G401 (cell line): ENCODE data around the gene IL1F10. TPM values are rescaled to one million over a fixed set of nuclear protein-coding genes. Genes with fewer than 3 reads are reported as not detected.

ENCODE experiments used
- DNase-seq: peaks from one replicate; pipeline ENCODE4 v3.0.0-alpha.2; 2015; ENCODE audit warnings: low spot score
- in situ Hi-C: cut with HindIII; loops from 2 replicates; pipeline ENCODE4 v1.10.0; 2016; ENCODE audit warnings: low sequenced_read_pairs, mixed read lengths
- total RNA-seq: library from RNA; depleted of rRNA; stranded (reverse); fragments of >200 nt; shearing (Covaris generic); gene quantifications from 2 replicates; pipeline ENCODE4 v1.2.3, GENCODE V29; 2014

Gene IL1F10
- total RNA-seq, 1 experiment from 2014 or later: not detected

DNA sequence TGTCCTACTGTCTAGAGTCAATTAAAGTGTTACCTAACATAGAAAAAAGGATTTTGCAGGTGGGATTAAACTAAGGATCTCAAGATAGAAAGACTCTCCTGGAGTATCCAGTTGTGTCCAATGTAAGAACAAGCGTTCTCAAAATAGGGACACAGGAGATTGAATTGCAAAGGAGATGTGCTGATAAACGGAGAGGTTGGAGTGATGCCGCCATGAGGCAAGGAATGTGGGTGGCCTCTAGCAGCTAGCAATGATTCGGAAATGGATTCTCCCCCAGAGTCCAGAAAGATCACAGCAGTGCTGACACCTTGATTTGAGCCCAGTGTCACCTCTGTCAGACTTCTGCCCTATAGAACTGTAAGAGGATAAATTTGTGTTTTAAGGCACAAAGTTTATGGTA is 35.5 kb downstream of the IL1F10 start:
- in situ Hi-C loops: no loop called here
- no peak for DNase-seq

DNA sequence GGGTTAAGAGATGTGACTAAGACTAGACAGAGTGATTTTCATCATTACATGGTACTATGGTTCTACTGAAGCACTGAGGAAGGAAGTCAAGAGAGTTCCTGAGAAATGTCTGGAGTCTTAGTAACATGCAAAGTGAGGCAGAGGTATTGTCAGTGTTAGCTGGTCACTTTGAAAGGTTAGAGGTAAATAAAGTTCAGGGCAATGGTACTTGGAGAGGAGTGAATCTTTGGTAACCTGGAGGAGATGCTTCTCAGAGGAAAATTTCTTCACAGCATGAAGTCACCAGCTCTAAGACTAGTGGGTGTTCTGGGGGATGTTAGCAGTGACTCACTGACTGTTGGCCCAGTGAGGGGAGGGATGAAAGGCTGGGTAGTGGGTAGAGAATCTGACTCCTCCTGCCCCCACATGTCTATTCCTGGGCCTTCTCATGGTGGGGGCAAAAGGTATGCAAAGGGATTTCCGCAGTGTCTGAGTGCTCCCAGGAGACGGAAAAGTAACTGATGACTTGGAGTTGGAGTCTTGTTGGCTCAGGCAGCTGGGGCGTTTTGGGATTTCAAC is 36.4 kb downstream of the IL1F10 start:
- DNase-seq: no peak
- in situ Hi-C loops: no loop called here

DNA sequence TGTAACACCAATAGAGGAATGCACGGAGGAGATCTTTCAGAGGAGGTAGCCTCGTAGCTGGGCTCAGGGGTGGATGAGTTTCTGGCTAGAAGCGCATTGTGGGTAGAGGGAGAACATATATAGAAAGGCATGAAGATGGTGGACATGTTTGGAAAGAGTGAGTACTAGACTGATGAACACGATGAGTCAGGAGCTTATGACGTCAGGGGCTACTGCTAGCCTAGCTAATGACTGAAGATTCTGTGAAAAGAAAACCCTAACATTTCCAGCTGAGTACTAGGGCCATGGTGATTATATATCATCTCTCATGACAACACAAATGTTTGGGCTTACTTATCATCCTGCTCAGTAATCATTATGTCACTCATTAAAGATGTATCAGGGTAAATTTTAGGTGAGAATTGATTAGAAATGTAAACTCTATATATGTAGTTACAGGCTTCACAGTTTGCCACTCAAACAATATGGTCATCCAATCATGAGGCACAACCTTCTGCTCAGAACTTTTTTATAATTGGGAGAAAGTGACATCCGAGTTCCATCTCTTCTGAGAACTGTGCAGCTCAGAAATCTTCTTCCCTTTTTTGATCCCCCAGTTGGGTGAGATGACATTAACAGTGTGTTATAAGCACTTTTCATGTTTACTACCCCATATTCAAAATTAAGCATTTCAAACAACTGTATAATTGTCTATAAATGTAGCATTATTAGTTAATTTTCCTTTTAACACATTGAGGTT is 37.4 kb downstream of the IL1F10 start:
- DNase-seq: no peak
- in situ Hi-C loops: no loop called here

DNA sequence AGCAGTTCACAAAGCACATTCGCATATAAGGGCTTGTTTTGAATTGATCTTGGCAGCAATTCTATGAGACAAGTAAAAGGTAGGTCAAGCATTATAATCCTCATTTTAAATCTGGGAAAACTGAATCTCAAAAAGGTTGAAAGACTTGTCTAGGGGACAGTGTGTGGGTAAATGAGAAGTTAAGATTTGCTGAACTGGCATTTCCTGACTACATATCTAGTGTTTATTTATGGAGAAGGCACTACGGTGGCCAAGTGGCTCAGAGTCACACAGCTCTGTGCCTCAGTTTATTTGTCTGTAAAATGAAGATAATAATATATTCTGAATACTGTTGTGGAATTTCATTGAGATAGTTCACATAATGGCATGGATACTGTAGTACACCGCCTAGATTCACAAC is 43.4 kb downstream of the IL1F10 start:
- in situ Hi-C loops: no loop called here
- DNase-seq: no peak

DNA sequence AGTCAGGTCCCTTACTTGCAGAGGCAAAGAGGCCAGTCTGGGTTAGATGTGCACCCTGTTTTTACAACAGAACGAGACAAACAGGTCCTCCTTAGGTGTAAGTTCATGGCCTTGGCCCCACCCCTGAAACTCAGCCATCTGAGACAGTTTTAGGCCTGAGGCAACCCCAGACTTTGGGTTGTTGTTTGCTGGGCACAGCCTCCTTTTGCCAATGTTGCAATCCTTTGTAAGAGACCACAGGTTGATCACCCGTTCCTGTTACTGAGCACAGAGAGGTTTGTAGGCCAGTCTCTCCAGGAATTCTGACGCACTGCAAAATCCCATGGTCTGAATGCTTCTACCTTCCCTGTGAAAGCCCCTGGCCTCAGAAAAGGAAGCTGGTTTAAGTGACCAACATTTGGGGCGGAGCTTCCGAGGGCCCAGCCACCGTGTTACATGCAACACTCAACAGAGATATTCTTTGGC is 44.1 kb downstream of the IL1F10 start:
- DNase-seq: no peak
- in situ Hi-C loops: no loop called here

DNA sequence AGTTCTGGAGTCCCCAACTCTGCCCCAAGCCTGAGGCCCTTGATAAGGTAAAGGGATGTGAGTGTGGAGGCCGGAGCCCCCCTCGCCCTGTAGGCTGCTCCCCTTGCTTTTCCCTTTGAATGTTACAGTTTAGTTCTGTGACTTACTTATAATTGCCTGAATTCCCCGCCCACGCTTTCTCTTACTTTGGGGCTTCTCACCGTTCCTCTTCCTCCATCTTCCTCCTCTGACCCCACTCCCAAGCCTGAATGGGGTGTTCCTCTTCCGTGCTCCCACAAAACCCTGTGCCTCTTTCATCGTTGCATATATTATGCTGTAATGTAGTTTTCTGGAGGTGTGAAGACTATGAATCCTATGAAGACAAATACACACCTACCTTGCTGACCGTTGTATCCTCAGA is 44.7 kb downstream of the IL1F10 start:
- in situ Hi-C loops: no loop called here
- DNase-seq: no peak

DNA sequence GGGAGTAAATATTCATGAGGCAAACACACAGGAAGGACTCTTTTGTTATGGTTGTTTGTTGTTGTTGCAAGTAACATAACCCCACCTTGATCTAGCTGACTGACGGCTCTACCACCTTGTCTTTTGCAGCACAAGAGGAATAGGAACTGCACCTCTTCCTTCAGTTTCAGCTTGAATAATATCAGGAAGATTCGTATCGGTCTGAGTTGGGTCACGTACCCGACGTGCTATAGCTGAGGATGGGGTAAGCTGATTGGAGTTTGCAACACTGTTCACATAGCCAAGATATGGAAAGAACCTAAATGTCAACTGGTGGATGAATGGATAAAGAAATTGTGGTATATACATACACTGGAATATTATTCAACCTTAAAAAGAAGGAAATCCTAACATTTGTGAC is 45.1 kb downstream of the IL1F10 start:
- no peak for DNase-seq
- in situ Hi-C loops: no loop called here

DNA sequence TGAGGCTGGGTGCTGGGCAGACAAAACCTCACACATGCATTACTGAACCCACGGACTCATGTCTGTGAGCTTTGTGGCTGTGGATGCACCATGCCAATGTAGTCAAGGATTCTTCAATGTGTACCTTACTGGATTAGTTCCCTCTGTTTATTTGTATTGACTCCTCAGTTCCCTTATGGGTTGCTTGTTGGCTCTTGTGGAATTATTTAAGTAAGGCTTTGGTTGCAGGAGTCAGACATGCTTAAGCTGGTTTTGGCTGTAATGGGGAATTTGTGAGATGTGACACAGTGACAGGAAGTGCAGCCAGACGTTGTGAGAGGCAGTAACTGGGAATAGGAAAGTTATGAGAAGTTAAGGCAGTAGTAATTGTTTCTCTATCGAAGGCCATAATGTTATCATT is 46.0 kb downstream of the IL1F10 start:
- in situ Hi-C loops: no loop called here
- DNase-seq: no peak

DNA sequence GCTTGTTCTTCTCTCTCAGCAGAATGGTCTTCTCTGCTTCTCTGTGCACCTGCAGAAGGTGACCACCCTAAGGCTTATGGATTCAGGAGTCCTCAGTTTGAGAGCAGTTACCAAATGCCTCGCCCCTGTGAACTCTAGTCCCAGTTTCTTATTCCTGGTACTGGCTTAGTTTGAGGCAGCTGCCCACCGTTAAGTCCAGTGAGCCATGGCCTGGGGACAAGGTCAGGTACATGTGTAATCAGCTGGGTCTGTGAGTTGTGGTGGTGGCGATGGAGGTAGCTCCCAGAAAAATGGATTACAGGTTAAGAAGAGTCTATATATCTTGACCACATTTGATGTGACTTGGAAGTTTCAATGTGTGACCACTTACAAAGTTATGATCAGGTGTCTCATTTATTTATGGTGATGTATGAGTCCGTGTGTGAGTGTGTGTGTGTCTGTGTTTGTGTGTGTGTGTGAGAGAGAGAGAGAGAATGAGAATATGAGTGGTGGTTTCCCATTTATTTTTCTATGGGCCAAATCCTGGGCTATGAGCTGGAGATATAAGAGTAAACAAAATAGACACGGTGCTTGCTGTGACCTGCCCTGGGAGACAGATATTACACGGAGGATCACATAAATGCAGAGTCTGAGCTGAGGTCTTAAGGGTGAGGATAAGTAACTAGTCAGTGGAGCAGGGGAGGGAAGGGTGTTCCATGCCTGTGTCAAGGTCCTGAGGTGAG is 46.6 kb downstream of the IL1F10 start:
- in situ Hi-C loops: no loop called here
- DNase-seq: no peak

DNA sequence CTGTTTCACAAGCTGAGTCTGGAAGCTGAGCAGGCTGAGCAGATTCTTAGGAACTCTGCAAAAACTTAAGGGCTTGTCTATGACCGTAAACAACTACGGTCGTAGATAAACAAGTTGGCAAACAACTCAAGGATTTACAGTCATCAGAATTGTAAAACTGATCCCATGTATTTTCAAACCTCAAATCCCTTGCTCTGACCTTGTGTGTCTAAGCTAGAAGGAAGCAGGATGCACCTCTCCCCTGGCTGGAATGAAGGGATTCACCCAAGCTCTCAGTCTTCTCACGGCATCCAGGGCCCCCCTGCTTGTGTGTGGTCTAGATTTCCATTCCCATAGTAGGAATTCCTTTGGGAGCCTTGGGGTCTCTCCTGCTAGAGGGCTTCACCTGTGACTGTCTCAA is 47.2 kb downstream of the IL1F10 start:
- in situ Hi-C loops: no loop called here
- no peak for DNase-seq

DNA sequence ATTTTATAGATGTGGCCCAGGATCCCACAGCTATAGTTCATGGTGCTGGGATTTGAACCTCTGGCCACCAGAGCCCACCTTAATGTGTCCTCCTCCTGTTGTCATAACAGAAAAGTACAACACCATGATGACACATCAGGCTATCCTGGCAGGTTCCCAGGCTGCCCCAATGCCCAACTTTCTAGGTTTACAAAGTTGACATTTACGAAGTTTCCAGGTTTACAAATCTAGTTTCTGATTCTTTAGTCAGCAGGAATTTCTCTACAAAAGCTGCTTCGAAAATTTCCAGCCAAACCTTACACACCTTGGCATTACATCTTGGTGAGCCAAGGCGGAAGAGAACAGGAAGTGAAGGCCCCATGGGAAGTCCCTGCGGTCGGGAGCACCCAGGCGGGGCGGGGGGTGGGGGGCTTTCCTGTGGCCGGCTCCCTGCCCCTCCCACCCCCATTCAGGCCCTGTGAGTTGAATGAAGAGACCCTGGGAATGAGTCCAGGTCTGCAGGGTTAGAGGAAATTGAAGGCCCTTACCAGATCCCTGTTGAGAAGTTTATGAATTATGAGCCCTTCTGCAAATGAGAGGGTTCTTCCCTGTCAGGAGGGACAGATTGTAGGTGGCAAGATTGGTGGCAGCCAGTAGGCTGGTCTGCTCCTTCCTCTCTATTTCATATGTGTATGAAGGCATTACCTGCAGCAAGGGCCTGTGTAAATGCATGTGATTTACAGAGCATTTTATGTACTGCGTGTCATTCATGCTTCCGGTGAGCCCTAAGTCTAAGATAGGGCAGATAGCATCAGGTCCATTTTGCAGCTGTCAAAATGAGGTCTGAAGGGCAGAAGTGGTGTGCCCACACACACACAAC is 48.6 kb downstream of the IL1F10 start:
- no peak for DNase-seq
- in situ Hi-C loops: no loop called here

DNA sequence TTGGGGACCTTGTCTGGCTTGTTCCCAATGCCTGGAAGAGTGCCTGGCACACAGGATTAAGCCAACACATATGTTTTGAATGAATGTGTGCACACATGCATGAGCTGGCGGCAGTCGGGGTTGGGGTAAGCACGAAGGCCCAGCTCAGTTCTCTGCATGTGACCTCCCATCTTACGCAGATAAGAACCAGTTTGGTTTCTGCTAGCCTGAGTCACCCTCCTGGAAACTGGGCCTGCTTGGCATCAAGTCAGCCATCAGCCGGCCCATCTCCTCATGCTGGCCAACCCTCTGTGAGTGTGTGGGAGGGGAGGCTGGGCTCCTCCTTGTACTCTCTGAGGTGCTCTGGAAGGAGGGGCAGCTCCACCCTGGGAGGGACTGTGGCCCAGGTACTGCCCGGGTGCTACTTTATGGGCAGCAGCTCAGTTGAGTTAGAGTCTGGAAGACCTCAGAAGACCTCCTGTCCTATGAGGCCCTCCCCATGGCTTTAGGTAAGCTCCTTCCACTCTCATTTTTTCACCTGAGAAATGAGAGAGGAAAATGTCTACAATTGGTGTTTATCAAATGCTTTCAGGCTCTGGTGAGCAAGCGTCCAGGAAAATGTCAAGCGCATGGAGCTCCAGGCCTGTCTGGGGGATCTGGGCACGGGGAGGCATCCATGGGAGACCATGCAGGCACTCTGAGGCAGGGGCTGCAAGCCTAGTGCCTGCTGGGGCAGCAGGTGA is 49.9 kb downstream of the IL1F10 start:
- in situ Hi-C loops: no loop called here
- DNase-seq: no peak

DNA sequence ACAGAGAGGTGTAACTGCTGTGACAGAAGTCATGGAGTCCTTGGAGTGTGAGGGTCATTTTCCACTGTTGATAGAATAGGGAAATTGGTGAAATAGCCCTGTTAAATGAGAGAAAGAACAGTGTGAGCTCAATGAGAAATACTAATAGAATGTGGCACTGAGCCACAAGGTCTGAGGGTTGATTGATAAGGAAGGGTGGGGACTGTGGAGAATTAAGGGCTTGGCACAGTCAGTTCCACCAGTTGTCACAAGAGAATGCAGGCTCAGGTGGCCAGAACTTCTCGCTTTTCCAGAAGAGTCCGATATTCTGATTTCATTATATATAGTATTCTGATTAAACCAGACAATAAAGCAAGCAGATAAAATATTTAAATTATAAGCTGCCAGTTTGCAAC is 50.5 kb downstream of the IL1F10 start:
- in situ Hi-C loops: no loop called here
- no peak for DNase-seq

DNA sequence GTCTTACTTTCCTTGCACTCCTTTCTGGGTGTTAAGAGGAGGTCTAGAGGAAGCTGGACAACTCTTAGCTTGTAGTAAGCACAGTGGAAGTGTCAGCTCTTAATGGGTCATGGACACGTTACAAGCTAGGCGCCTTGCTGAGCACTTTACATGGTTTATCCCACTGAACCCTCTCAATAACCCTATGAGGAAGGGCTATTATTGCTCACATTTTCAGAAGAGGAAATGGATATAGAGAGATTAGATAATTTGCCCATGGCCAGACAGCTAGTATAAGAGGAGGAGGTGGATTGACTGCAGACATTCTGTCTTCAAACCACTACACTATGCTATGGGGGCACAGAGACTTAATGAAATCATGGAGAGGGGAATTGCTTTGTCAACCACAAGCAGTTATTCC is 51.3 kb downstream of the IL1F10 start:
- DNase-seq: no peak
- in situ Hi-C loops: no loop called here

DNA sequence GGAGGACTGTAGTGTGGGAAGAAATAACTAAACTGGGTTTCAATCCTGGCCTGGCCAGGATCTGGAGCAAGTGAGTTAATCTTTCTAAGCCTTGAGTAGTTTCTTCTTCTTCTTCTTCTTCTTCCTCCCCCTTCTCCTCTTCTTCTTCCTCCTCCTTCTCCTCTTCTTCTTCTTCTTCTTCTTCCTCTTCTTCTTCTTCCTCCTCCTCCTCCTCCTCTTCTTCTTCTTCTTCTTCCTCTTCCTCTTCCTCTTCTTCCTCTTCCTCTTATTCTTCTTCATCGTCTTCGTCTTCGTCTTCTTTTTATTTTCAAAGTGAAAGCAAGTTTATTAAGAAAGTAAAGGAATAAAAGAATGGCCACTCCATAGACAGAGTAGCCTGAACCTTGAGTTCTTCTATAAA is 53.1 kb downstream of the IL1F10 start:
- no peak for DNase-seq
- in situ Hi-C loops: no loop called here

DNA sequence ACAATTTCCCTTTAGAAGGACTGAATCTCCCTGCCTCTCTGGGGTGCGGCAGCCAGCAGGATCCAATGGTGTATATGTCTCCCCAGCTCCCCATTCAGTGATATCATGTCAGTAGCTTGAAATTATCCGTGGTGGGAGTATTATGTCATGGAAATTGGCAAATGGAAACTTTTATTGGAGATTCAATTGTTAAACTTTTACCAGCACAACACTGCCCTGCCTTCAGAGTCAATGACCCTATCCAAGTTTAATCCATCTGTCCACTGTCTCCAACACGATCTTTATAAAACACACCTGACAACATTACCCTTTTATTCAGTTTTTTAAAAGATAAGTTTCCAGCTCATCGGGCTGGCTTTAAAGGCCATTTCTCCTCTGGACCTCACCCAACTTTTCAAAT is 54.6 kb downstream of the IL1F10 start:
- in situ Hi-C loops: no loop called here
- no peak for DNase-seq

DNA sequence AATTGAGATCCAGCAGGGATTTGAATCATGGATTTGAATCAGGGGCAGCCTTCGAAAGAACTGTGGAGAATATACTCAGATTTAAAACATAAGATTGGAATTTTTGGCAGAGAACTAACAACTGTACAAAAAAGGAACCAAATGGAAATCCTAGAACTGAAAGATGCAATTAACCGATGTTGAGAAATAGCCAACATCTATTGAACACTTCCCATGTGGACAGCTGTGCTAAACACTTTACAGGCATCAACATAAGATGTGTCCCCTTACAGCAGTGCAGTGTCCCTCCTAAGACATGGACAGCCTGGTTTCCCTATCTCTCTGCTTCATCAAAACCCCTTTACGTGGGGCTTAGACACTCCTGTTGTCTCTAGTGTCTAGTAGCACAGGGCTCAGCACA is 56.0 kb downstream of the IL1F10 start:
- DNase-seq: no peak
- in situ Hi-C loops: no loop called here

DNA sequence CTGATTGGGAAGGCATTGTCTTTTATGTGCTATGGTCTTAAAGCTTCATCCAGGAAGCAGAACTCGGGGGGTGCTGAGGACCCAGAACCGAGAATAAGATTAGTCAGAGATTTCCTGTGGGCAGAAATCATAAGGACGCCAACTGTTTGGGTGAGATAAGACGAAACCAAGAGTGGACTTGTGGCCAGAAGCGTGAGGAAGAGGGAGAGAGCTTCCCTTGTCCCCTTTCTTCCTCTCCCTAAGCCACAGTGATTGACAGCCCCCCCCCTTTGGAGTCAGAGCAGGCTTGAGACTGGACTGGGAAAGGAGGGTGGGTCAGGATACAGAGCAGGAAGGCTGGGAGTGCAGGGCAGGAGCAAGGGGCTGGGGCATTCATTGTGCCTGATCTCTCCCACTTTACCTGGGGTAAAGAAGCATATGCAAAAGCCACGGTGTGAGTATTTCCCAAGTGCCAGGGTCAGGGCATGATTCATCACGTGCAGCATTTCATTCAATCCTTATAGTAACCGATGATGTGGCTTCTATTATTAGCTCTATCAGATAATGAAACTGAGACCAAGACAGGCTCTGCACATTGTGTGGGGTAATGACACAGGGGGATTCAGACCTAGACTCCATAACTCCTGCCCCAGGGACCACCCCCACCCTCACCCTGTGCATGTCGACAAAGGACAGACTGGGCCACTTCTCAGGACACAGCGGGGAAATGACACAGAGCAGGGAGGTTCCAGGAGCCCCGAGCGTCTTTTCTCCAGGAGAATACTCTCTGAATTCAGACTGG is 56.6 kb downstream of the IL1F10 start:
- in situ Hi-C loops: no loop called here
- no peak for DNase-seq
